NCI-H446 (cell line): ENCODE measurements around the gene RPL36A.

Source experiments
- DNase-seq, 2 experiments: peaks; one replicate each; lab custom pipeline; 2025; lab: John Stamatoyannopoulos, UW

Gene RPL36A

DNA sequence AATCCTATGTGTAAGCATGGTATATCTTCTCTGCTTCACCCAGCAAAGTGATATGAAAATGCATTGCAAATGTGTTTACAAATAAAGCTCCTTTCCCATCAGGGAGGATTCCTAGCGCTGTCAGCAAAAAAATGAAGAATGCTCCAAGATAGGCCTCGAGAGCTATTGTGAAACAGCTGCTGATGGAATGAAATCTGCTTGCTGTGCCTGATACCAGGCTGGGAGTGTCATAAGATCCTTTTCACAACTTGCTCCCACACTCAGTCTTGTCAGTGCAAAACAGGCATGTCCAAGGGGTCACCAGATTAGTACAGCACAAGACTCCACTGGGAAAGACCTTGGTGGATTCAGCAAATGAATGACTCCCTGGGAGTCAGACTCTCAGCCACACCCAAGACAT is 51.3 kb downstream of the RPL36A start:
- DNase-seq, result no peak
